Osteoblast (primary cell): ENCODE results near the gene B3GALT2. TPM values are rescaled to one million over a fixed set of nuclear protein-coding genes. Genes with fewer than 3 reads are reported as not detected.

Experiments
- DNase-seq: peaks from one replicate; pipeline ENCODE4 v3.0.0; 2011; ENCODE audit warnings: low spot score, mixed read lengths; ENCODE audit not compliant: insufficient read length; ENCODE audit errors: missing footprints
- H2AFZ ChIP-seq: 2 replicates; pipeline ENCODE4 v1.6.0; 2011; ENCODE audit warnings: mild to moderate bottlenecking, low read length
- H3K27ac ChIP-seq: 2 replicates; pipeline ENCODE4 v1.5.1; 2011; ENCODE audit warnings: mild to moderate bottlenecking, low read depth, low read length, moderate library complexity
- H3K27me3 ChIP-seq: 2 replicates; pipeline ENCODE4 v1.6.0; 2012; ENCODE audit warnings: mild to moderate bottlenecking, control low read depth, inconsistent platforms, low read length, moderate library complexity; ENCODE audit not compliant: insufficient read depth
- H3K36me3 ChIP-seq: 2 replicates; pipeline ENCODE4 v1.5.1; 2011; ENCODE audit warnings: mild to moderate bottlenecking, low read length, control low read depth, moderate library complexity; ENCODE audit not compliant: insufficient read depth
- H3K4me1 ChIP-seq: 2 replicates; pipeline ENCODE4 v1.5.1; 2011; ENCODE audit warnings: mild to moderate bottlenecking, low read length, control low read depth, moderate library complexity; ENCODE audit not compliant: insufficient read depth
- H3K4me2 ChIP-seq: 2 replicates; pipeline ENCODE4 v1.6.0; 2011; ENCODE audit warnings: mild to moderate bottlenecking, low read length; ENCODE audit not compliant: insufficient read depth
- H3K4me3 ChIP-seq: fragments of 200-600 bp; sonication (generic); 3 replicates; pipeline ENCODE4 v1.5.1; 2012; ENCODE audit warnings: mild to moderate bottlenecking, low read length, inconsistent platforms; ENCODE audit not compliant: insufficient read depth
- H3K79me2 ChIP-seq: 2 replicates; pipeline ENCODE4 v1.6.0; 2012; ENCODE audit warnings: mild to moderate bottlenecking, low read length, control low read depth, inconsistent platforms; ENCODE audit not compliant: insufficient read depth
- H3K9me3 ChIP-seq: 2 replicates; pipeline ENCODE4 v1.5.1; 2011; ENCODE audit warnings: low read depth, low read length, control low read depth
- H4K20me1 ChIP-seq: 2 replicates; pipeline ENCODE4 v1.6.0; 2012; ENCODE audit warnings: mild to moderate bottlenecking, low read length, control low read depth; ENCODE audit not compliant: insufficient read depth
- total RNA-seq: library from RNA; depleted of rRNA; stranded (reverse); fragments of >200 nt; gene quantifications from 2 replicates; pipeline ENCODE4 v1.2.3, GENCODE V29; 2012
- TF ChIP-seq, protein P1 (sequence below): IDR thresholded peaks from 2 replicates; pipeline ENCODE4 v1.5.1; 2011; ENCODE audit warnings: mild to moderate bottlenecking, low read depth, low read length, moderate library complexity; ENCODE audit errors: extremely low read depth

The B3GALT2 gene
- total RNA-seq, 1 donor = 2.2 TPM

DNA sequence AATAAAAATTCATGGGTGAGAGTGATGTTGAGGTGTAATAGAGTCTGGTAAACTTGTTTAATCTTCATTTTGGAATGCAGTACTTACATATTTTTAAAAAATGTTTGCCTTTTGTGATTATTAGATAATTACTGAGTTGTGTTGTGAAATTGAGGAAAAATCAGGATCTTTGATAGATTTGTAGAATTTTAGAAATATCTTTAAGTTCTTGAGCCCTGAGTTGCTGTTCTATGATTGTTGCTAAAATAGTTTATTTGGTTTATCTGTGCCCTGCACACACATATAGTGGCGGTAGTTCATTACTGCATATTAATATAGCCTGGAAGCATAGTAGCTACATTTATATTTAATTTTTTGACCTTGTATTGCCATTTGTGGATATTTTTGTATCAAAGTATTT is 1.6 kb downstream of the B3GALT2 start:
- Histone ChIP-seq H3K4me2 (peak overlapping the region; percentile 90), H2AFZ (no peak overlapping the region), H3K9me3 (no peaks in the 10 kb centered on the region), H3K27ac (no peak overlapping the region), H3K4me1 (peaks cover 20% of the 10 kb centered on the region), H3K79me2 (peaks cover 81% of the 10 kb centered on the region), H3K4me3 (no peak overlapping the region), H3K27me3 (no peaks in the 10 kb centered on the region), H3K36me3 (no peaks in the 10 kb centered on the region), H4K20me1 (peaks cover 6% of the 10 kb centered on the region)
- DNase-seq = no peak
- TF ChIP-seq, protein P1, sequence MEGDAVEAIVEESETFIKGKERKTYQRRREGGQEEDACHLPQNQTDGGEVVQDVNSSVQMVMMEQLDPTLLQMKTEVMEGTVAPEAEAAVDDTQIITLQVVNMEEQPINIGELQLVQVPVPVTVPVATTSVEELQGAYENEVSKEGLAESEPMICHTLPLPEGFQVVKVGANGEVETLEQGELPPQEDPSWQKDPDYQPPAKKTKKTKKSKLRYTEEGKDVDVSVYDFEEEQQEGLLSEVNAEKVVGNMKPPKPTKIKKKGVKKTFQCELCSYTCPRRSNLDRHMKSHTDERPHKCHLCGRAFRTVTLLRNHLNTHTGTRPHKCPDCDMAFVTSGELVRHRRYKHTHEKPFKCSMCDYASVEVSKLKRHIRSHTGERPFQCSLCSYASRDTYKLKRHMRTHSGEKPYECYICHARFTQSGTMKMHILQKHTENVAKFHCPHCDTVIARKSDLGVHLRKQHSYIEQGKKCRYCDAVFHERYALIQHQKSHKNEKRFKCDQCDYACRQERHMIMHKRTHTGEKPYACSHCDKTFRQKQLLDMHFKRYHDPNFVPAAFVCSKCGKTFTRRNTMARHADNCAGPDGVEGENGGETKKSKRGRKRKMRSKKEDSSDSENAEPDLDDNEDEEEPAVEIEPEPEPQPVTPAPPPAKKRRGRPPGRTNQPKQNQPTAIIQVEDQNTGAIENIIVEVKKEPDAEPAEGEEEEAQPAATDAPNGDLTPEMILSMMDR = no peak

DNA sequence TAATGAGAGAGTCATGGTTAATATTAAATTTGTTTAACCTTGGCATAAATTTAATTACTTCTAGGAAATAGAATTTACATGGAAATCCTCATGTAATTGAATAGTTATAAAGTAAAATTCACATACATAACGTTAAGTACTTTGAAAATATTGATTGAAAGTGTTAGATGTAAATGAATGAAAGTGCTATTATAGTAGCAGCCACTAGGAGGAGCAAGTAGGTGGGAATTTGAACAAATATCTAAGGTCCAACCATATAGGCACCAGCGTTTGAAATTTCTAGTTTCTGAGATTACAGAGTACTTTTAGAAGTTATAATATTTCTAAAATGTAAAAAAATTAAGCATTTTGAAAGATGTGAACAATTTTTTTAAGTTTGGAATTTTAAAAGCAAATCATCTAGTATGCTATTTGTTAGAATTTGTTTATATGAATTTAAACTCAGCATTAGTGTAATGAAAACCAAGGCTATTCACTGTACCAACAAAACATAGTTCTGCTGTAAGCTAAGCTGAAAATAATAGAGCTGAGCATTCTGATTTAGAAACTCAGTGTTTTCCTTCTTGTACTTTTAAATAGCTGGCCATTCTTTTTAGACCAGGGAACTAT is 3.3 kb downstream of the B3GALT2 start:
- Histone ChIP-seq H3K4me3 (peak overlapping the region; percentile 12), H3K9me3 (no peaks in the 10 kb centered on the region), H3K27me3 (no peaks in the 10 kb centered on the region), H4K20me1 (peaks cover 6% of the 10 kb centered on the region), H3K4me1 (peaks cover 20% of the 10 kb centered on the region), H3K36me3 (no peaks in the 10 kb centered on the region), H3K79me2 (peaks cover 72% of the 10 kb centered on the region), H2AFZ (no peak overlapping the region), H3K27ac (no peak overlapping the region), H3K4me2 (peak overlapping the region; percentile 50)
- TF ChIP-seq, protein P1 = peak; percentile 81
- DNase-seq = no peak

DNA sequence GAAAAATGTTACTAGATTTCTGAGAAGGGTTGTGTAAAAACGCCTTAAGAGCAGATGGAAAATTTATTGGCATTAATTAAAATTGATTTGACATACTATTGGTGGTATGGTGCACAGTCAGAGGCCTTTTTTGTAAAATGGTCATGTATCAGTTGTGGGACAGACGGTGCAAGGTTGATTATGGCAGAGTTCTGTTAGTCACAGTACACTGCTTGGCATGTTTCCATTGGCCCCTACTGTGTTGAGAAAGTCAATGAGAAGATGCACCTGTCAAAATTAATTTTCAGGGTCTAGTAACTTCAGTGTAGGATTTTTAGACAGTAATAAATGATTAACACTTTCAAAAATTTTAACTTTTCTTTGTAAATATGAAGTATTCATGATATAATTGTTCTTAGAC is 4.4 kb downstream of the B3GALT2 start:
- no peaks in the 10 kb centered on the region for H3K9me3 ChIP-seq
- peak overlapping the region; percentile 47 for H3K27ac ChIP-seq
- TF ChIP-seq, protein P1 = no peak
- no peaks in the 10 kb centered on the region for H3K27me3 ChIP-seq
- H3K4me3 ChIP-seq = no peak overlapping the region
- peaks cover 64% of the 10 kb centered on the region for H3K79me2 ChIP-seq
- H3K36me3 ChIP-seq = no peaks in the 10 kb centered on the region
- no peak overlapping the region for H2AFZ ChIP-seq
- no peak overlapping the region for H3K4me2 ChIP-seq
- H4K20me1 ChIP-seq = peaks cover 6% of the 10 kb centered on the region
- peaks cover 20% of the 10 kb centered on the region for H3K4me1 ChIP-seq
- DNase-seq = no peak

DNA sequence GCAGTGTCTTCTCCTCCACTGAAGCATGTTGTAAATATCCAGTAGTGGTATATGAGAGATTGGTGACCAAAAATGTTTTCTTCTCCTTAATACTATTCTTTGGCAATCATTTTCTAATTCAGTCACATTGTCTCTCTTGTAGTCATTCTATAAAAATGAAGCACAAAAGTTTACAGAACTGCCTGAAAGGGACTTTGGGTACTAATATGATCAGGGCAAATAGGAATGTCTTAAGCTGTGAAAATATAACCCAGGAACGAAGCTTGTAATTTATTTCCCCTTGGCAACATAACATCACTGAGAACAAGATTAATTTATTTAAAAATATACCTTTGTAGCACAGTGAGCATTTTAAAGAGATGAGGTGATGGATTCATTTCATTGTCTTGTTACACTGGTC is 4.9 kb downstream of the B3GALT2 start:
- H3K4me2 ChIP-seq = peak overlapping the region; percentile 43
- H3K27ac ChIP-seq = peak overlapping the region; percentile 47
- H2AFZ ChIP-seq = no peak overlapping the region
- peak overlapping the region; percentile 3 for H3K4me3 ChIP-seq
- TF ChIP-seq, protein P1 = no peak
- peaks cover 65% of the 10 kb centered on the region for H3K79me2 ChIP-seq
- peaks cover 17% of the 10 kb centered on the region for H3K4me1 ChIP-seq
- H3K9me3 ChIP-seq = no peaks in the 10 kb centered on the region
- H4K20me1 ChIP-seq = peaks cover 6% of the 10 kb centered on the region
- no peak for DNase-seq
- no peaks in the 10 kb centered on the region for H3K36me3 ChIP-seq
- no peaks in the 10 kb centered on the region for H3K27me3 ChIP-seq
